ENCODE data around the gene DDX39A.
"Not testable (repeated sequence)": the region's sequence is repeated elsewhere in the genome, so short reads cannot be mapped to it uniquely, and the experiment has no call there.

The DDX39A gene

GRCh38 chr19:14408491-14409145 is 10.5 kb downstream of the DDX39A start:
- DNase-seq (ENCODE audit: low read depth): no peak

- no peak for DNase-seq (ENCODE audit: low read depth)
These were observed 11.3 kb downstream of the DDX39A start for GRCh38 chr19:14407605-14408484.

- DNase-seq (ENCODE audit: low read depth): no peak
These were observed 12.3 kb downstream of the DDX39A start for GRCh38 chr19:14406645-14407401.

GRCh38 chr19:14405758-14406644 is 13.1 kb downstream of the DDX39A start:
- DNase-seq (ENCODE audit: low read depth): peak; percentile 85

DNA sequence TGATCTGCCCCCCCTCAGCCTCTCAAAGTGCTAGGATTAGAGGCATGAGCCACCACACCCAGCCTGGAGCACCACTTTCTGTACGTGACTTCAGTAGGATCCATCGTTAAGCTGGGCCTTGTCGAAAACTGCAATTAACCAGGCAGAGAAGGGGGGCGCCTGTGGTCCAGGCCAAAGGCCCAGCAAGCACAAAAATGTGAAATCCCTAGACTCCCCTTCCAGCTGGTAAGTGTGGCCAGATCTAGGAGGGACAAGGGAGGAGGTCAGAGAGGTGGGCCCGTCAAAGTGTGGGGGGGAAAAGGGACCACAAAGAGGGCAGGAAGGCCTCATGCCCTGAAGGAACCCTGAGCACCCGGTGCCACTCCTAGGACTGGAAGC is 13.8 kb downstream of the DDX39A start:
- no peak for DNase-seq (ENCODE audit: low read depth)

DNA sequence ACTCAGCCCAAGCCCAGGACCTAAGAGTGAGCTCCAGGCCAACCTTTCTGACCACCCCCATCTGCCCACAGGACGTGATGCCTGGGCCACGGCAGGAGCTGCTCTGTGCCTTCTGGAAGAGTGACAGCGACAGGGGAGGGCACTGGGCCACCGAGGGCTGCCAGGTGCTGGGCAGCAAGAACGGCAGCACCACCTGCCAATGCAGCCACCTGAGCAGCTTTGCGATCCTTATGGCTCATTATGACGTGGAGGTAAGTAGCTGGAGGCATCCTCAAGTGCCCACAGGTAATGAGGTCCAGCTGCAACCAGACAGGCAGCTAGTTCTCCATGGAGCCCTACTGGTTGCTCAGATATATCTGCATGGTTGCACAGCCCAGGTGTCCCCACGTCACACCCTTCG is 14.8 kb downstream of the DDX39A start:
- DNase-seq (ENCODE audit: low read depth): no peak

DNA sequence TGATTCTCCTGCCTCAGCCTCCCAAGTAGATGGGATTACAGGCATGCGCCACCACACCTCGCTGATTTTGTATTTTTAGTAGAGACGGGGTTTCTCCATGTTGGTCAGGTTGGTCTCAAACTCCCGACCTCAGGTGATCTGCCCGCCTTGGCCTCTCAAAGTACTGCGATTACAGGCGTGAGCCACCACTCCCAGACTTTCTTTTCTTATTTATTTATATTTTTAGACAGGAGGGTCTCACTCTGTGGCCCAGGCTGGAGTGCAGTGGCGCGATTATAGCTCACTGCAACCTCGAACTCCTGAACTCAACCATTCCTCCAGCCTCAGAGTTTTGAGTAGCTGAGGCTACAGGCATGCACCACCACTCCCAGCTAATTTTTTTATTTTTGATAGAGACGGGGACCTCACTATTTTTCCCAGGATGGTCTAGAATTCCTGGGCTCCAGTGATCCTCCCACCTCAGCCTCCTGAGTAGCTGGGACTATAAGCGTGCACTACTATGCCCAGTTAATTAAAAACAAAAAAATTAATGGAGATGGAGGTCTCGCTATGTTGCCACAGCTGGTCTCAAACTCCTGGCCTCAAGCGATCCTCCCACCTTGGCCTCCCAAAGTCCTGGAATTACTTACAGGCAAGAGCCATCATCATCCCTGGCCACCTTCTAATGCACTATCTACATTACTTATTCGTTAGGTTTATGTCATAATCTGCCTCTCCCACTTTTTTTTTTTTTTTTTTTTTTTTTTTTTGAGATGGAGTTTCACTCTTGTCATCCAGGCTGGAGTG is 15.8 kb downstream of the DDX39A start:
- DNase-seq (ENCODE audit: low read depth): not testable (repeated sequence)

DNA sequence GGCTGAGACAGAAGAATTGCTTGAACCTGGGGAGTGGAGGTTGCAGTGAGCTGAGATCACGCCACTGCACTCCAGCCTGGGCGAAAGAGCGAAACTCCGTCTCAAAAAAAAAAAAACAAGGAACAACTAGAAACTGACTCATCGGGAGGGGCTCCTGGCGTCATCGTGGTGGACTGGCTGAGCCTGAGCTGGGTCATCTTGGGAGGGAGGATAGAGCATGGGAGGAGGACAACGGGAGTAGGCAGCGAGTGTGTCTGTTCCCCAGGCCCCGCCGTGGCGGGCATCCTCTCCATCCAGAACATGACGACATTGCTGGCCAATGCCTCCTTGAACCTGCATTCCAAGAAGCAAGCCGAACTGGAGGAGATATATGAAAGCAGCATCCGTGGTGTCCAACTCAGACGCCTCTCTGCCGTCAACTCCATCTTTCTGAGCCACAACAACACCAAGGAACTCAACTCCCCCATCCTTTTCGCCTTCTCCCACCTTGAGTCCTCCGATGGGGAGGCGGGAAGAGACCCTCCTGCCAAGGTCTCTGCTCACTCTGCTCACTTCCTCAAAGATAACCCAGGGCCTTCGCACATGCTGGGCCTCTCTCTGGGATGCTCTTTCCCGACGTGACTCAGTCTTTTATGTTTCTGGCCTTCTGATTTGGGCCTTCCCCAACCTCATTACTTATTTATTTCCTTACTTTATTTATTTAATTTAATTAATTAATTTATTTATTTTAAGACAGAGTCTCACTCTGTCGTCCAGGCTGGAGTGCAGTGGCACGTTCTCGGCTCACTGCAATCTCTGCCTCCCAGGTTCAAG is 16.6 kb downstream of the DDX39A start:
- DNase-seq (ENCODE audit: low read depth): no peak

DNA sequence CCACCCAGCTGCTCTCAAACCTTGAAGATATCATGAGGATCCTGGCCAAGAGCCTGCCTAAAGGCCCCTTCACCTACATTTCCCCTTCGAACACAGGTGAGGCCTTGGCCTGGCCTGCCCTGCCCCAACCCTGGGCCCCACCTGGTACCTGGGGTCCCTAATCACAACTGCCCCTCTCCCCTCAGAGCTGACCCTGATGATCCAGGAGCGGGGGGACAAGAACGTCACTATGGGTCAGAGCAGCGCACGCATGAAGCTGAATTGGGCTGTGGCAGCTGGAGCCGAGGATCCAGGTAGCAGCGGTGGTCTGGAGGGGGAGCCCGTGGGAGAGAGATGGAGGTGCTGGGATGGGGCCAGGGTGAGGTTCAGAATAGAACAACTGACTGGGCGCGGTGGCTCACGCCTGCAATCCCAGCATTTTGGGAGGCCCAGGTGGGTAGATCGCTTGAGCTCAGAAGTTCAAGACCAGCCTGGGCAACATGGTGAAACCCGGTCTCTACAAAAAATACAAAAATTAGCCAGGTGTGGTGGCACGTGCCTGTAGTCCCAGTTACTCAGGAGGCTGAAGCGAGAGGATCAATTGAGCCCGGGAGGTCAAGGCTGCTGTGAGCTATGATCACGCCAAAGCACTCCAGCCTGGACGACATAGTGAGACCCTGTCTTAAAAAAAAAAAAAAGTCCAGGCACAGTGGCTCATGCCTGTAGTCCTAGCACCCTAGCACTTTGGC is 17.5 kb downstream of the DDX39A start:
- no peak for DNase-seq (ENCODE audit: low read depth)

- DNase-seq (ENCODE audit: low read depth): no peak
These were observed 18.1 kb downstream of the DDX39A start for GRCh38 chr19:14400951-14401431.

- DNase-seq (ENCODE audit: low read depth): not testable (repeated sequence)
These were observed 22.0 kb downstream of the DDX39A start for GRCh38 chr19:14397168-14397567.

DNA sequence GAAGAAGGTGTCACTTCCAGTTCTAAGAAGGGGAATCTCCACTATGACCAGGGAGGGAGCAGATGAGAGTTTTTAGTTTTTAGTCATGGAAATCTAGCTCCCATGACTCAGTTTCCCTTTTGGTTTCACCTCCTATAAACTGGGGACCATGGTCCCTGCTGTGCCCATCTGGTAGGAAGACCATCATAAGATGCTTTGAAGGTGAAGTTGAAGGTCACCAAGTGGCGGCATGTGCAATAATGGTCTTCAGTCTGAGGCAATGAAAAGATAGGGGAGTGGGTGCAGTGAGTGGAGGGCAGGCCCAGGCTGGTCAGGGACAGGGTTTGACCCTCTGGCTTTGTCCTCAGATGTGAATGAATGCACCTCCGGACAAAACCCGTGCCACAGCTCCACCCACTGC is 22.4 kb downstream of the DDX39A start:
- not testable (repeated sequence) for DNase-seq (ENCODE audit: low read depth)

DNA sequence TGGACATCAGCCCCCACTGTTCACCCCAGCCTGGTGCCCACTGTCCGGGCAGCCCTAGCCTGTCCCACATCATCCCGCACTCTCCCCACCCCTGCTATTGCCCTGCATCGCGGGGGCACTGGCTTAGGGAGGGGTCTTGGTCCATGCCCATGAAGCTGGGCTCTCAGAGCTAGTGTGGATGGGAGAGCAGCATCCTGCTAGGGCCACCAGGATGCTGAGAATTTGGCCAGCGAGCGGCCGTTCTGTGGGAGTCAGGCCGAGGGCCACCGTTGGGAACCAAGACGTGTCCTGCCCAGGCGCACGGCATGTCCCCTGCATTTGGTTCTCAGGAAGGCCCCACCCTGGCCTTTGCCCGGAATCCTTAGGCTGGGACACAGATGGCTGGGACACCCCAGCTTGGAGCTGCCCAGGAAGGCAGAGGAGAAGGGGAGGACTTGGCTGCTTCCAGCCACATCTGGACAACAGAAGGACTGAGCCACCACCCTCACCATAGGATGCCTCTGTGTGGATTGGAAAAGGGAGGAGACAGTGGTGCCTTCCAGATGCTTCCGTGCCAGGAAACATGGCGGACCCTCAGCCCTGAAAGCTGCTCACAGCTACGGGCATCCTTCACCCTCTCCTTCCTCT is 23.3 kb downstream of the DDX39A start:
- DNase-seq (ENCODE audit: low read depth): no peak

- no peak for DNase-seq (ENCODE audit: low read depth)
These were observed 23.9 kb downstream of the DDX39A start for GRCh38 chr19:14395262-14395661.

- no peak for DNase-seq (ENCODE audit: low read depth)
These were observed 25.0 kb downstream of the DDX39A start for GRCh38 chr19:14394167-14394566.

DNA sequence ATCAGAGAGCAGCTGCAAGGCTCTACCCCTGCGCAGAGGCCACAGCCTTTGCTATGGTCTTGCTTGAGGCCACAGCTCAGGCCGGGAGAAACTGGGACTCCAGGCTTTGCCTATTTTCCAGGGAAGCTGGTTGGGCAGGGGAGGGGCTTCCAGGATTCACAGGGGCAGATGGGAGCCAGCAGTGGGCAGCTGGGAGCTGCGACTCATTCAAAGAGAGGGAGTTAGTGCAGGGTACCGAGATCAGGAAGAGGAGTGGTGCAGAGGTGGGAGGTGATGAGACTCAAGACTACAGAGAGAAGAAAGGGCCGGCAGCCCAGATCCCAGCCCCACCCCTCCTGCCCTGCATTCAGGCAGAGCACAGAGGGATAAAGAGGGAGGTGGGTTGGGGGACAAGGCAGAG is 25.8 kb downstream of the DDX39A start:
- DNase-seq (ENCODE audit: low read depth): no peak

- DNase-seq (ENCODE audit: low read depth): no peak
These were observed 27.9 kb downstream of the DDX39A start for GRCh38 chr19:14391156-14391821.

GRCh38 chr19:14390548-14390947 is 28.6 kb downstream of the DDX39A start:
- no peak for DNase-seq (ENCODE audit: low read depth)

All from stimulated activated CD8-positive, alpha-beta memory T cell treated with anti-CD3 and anti-CD28 coated beads, Interleukin-15, amount 100 ng/mL, for 24 hours (primary cell).